WERI-Rb-1 (cell line): ENCODE data around the gene APOL1.
A peak's percentile ranks its signal among the peaks of the same experiment; 100 is the strongest.
"Not testable (repeated sequence)": the region's sequence is repeated elsewhere in the genome, so short reads cannot be mapped to it uniquely, and the experiment has no call there.

Experiments
- DNase-seq: peaks from one replicate; pipeline ENCODE4 v3.0.0-alpha.2; 2020
- H3K27ac ChIP-seq: fragments of 250-450 bp; sonication (Bioruptor Pico); 2 replicates; pipeline ENCODE4 v1.5.1; 2020; ENCODE audit warnings: mild to moderate bottlenecking, moderate library complexity
- H3K27me3 ChIP-seq: fragments of 250-450 bp; sonication (Bioruptor Pico); 2 replicates; pipeline ENCODE4 v1.5.1; 2021; ENCODE audit warnings: mild to moderate bottlenecking, low read depth, moderate library complexity; ENCODE audit not compliant: insufficient read depth, severe bottlenecking
- H3K36me3 ChIP-seq: fragments of 250-450 bp; sonication (Bioruptor Pico); 2 replicates; pipeline ENCODE4 v1.5.1; 2020; ENCODE audit warnings: mild to moderate bottlenecking, moderate library complexity
- H3K4me3 ChIP-seq: 2 replicates; pipeline ENCODE4 v1.5.1; 2011; ENCODE audit warnings: low read depth, mild to moderate bottlenecking, control low read depth, low read length
- H3K9me3 ChIP-seq: fragments of 250-450 bp; sonication (Bioruptor Pico); 2 replicates; pipeline ENCODE4 v1.5.1; 2021; ENCODE audit warnings: mild to moderate bottlenecking, moderate library complexity; ENCODE audit not compliant: severe bottlenecking
- TF ChIP-seq, protein P1 (sequence below): IDR thresholded peaks from 2 replicates; pipeline ENCODE4 v1.5.1; 2011; ENCODE audit warnings: low read depth, mild to moderate bottlenecking, control low read depth, inconsistent platforms, low read length

The APOL1 gene

DNA sequence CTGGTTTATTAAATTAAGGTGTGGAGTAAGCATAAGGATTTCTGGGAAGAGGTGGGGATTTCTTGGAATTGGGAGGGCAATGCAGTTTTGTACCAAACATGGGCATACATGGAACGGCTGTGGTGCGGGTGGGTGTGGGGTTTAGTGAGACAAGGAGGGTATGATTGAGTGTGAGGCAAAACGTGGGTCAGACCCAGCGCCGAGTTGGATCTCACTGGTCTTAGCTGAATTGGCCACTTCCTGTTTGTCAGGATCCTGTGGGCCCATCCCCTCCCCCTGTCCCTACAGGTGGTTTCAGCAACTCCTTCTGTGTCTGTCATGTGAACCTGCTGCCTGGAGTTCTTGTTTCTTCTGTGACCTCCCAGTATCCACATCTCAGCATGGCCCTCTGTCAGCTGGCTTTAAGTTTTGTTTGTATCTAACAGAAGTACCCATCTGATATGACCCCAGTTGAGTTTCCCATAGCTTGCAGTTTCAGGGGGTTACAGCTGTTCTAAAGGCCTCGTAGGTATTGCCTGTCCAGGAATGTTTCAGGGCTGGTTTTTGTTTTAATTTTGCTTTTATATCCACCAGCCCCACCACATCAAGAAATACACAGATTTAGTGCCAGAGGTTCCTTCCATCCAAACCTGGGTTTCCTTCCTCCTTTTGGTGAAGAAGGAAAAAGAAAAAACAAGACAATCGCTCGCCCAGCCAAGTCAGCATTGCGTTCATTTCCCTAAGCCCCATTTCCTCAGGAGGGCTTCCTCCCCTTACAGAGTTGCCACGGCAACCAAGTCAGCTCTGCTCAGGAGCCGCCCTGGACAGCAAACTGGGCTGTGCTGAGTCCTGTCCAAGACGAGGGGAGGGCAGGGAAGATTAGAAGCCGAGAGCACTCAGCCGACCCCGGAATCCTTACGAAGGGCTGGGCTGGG is 6.0 kb downstream of the APOL1 start:
- peak; percentile 74 for DNase-seq
- no peaks in the 10 kb centered on the region for H3K27me3 ChIP-seq
- H3K27ac ChIP-seq: no peak overlapping the region
- no peaks in the 10 kb centered on the region for H3K9me3 ChIP-seq
- peak overlapping the region; percentile 29 for H3K4me3 ChIP-seq
- TF ChIP-seq, protein P1, sequence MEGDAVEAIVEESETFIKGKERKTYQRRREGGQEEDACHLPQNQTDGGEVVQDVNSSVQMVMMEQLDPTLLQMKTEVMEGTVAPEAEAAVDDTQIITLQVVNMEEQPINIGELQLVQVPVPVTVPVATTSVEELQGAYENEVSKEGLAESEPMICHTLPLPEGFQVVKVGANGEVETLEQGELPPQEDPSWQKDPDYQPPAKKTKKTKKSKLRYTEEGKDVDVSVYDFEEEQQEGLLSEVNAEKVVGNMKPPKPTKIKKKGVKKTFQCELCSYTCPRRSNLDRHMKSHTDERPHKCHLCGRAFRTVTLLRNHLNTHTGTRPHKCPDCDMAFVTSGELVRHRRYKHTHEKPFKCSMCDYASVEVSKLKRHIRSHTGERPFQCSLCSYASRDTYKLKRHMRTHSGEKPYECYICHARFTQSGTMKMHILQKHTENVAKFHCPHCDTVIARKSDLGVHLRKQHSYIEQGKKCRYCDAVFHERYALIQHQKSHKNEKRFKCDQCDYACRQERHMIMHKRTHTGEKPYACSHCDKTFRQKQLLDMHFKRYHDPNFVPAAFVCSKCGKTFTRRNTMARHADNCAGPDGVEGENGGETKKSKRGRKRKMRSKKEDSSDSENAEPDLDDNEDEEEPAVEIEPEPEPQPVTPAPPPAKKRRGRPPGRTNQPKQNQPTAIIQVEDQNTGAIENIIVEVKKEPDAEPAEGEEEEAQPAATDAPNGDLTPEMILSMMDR: no peak
- H3K36me3 ChIP-seq: no peaks in the 10 kb centered on the region

DNA sequence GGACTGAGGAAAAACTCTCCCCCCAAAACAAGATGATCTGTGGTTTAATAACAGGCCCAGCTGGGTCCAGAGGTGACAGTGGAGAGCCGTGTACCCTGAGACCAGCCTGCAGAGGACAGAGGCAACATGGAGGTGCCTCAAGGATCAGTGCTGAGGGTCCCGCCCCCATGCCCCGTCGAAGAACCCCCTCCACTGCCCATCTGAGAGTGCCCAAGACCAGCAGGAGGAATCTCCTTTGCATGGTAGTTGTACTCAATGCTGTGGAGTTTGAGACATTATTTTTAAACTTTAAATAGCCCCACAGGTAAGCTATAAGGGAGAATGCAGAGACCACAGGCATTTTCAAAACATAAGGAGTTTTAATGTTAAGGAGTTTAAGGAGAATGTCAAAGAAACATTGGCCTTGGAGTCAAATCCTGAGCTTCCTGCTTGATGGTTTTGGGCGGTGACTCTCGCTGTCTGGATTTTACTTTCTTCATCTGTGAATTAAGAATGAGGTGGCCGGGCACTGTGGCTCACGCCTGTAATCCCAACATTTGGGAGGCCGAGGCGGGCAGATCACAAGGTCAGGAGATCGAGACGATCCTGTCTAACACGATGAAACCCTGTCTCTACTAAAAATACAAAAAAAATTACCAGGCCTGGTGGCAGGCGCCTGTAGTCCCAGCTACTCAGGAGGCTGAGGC is 6.8 kb downstream of the APOL1 start:
- no peak for DNase-seq

DNA sequence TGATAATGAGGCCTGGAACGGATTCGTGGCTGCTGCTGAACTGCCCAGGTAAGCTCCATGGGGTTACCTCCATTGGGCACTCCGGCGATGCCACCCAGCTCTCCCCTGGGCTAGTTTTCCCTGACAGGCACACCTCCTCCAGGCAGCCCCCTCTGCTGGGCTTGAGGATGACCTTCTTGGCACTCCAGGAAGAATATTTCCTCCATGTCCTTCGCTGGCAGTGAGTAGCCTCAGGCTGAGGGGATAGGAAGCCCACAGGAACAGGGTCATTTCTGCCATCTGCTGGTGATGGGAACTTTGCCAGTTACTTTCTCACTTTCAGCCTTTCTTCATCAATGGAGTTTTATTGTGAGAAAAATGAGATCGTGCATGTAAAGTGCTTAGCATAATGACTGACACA is 8.7 kb downstream of the APOL1 start:
- not testable (repeated sequence) for H3K36me3 ChIP-seq, DNase-seq, H3K27me3 ChIP-seq, H3K4me3 ChIP-seq, H3K9me3 ChIP-seq, H3K27ac ChIP-seq
- TF ChIP-seq, protein P1: 0 out of 2 replicates have a peak, but pooled peaks have one; percentile 12

More for the DNA sequence above, 6.8 kb downstream of the APOL1 start:
- no peaks in the 10 kb centered on the region for H3K27me3 ChIP-seq
- no peaks in the 10 kb centered on the region for H3K36me3 ChIP-seq
- no peaks in the 10 kb centered on the region for H3K9me3 ChIP-seq
- H3K27ac ChIP-seq: no peak overlapping the region
- peak overlapping the region; percentile 29 for H3K4me3 ChIP-seq
- TF ChIP-seq, protein P1: no peak

DNA sequence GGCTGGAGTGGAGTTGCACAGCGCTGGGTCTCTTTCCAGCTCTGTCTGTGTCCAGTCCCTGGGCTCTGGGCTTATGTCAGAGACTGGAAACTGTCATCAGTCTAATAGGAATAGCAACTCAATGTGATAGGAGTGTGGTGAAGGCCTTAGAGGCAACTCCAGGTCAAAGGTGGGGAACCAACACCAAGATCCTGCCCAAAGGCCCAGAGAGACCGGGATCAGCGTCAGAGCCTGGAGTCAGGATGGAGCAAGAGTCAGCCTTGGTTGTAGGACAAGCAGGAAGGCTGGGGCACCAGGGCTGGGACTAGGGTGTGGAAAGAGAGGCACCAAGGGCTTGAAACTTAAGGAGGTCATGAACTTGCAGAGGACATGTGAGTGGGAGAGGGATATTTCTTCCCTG is 9.4 kb downstream of the APOL1 start:
- H3K4me3 ChIP-seq, H3K27me3 ChIP-seq, DNase-seq, H3K27ac ChIP-seq, H3K9me3 ChIP-seq, H3K36me3 ChIP-seq: not testable (repeated sequence)

DNA sequence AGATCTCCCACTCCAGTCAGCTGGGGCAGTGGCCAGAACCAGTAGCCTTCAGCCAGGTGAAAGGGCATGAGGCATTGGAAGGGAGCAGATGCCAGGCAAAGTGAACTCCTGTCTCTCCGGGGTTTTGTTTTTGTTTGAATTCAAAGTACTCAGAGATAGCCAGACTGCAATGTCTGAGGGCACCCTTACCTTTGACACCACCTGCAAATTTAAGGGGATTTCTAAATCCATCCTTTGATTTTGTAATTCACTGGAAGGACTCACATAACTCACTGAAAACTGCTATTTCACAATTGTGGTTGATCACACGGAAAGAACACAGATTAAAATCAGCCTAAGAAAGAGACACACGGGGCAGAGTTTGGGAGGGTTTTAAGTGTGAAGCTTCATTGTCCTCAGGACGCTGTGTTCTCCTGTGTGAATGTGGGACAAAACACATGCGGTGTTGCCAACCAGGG is 10.3 kb downstream of the APOL1 start:
- not testable (repeated sequence) for H3K27ac ChIP-seq

DNA sequence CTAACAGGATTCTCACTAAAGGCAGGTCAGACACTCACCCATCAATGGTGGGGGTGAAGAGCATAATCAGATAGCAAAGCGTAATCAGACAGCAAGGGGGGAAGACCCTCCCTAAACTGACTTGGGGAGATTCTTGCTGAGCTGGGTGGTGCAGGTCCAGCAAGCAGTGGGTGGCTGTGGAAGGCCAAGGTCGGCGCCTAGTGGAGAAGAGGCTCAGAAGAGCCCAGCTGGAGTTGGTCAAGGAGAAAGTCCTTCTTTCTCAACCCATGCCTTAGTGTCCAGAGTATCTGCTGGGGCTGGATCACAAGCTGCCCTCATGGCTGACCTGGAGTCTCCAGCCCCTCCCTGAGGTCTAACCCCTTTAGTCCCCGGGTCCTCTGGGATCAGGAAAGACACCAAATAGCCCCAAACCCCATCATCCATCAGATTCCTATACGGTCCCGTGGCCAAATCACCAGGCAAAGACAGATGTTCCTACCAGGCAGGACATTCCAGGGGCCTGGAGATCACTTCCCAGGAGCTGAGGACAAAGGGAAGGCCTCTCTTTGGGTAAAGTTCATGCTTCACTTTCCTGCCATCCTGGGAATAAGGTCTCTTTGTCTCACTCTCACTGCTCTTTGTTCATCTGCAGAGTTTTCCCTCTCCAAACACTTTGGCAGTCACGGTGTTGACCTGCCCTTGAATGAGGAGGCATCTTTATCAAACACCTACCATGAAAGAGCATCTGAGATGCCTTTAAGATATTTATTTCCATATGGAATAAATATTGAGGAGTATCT is 11.1 kb downstream of the APOL1 start:
- H3K27me3 ChIP-seq, H3K9me3 ChIP-seq, H3K27ac ChIP-seq, H3K36me3 ChIP-seq, DNase-seq, H3K4me3 ChIP-seq: not testable (repeated sequence)

More for the DNA sequence above, 10.3 kb downstream of the APOL1 start:
- DNase-seq, H3K9me3 ChIP-seq, H3K36me3 ChIP-seq, H3K4me3 ChIP-seq, H3K27me3 ChIP-seq: not testable (repeated sequence)

DNA sequence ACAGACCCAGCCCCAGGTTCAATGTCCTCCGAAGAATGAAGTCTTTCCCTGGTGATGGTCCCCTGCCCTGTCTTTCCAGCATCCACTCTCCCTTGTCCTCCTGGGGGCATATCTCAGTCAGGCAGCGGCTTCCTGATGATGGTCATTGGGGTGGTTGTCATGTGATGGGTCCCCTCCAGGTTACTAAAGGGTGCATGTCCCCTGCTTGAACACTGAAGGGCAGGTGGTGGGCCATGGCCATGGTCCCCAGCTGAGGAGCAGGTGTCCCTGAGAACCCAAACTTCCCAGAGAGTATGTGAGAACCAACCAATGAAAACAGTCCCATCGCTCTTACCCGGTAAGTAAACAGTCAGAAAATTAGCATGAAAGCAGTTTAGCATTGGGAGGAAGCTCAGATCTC is 14.1 kb downstream of the APOL1 start:
- no peak for DNase-seq
- Histone ChIP-seq H3K4me3 (no peak overlapping the region), H3K9me3 (no peaks in the 10 kb centered on the region), H3K36me3 (no peaks in the 10 kb centered on the region), H3K27ac (no peak overlapping the region), H3K27me3 (no peaks in the 10 kb centered on the region)
- TF ChIP-seq, protein P1: no peak
